Left renal pelvis (tissue), 4 donors: ENCODE results near the gene L3MBTL3. TPM values are rescaled to one million over a fixed set of nuclear protein-coding genes. Genes with fewer than 3 reads are reported as not detected.

Experiments
- DNase-seq, 4 donors: peaks; one replicate each; pipeline ENCODE4 v3.0.0-alpha.2; 2013; ENCODE audit warnings: low read depth in 4 of 4, low spot score in 3 of 4
- polyA plus RNA-seq, 4 donors: library from polyadenylated mRNA; unstranded; fragments of 120-200 nt; gene quantifications; one replicate each; pipeline ENCODE4 v1.2.1, GENCODE V29; 2013; ENCODE audit not compliant: insufficient read length in 4 of 4

L3MBTL3 gene
- polyA plus RNA-seq: 10 to 100 TPM; 14.5 to 23.2 (median 20.9) TPM

- DNase-seq: peak in 3 of 4 donors; percentile 68 to 80 (median 72)
Observed at GRCh38 chr6:130018292-130018743, at the start of gene L3MBTL3. TSS of gene L3MBTL3 (plus strand) at chr6:130018581. CDS start at chr6:130042700, 24,119 bp downstream.

GRCh38 chr6:129969064-129969463 lies 49.3 kb upstream of the L3MBTL3 start:
- no peak for DNase-seq

GRCh38 chr6:129976110-129976509 lies 42.3 kb upstream of the L3MBTL3 start:
- DNase-seq: no peak

GRCh38 chr6:129978148-129978916 lies 40.0 kb upstream of the L3MBTL3 start:
- no peak for DNase-seq

- DNase-seq: no peak
Observed at GRCh38 chr6:129980821-129981220, 37.6 kb upstream of the L3MBTL3 start.

- no peak for DNase-seq
Observed at GRCh38 chr6:129981598-129981997, 36.8 kb upstream of the L3MBTL3 start.

- DNase-seq: no peak
Observed at GRCh38 chr6:129989396-129989795, 29.0 kb upstream of the L3MBTL3 start.

- DNase-seq: no peak
Observed at GRCh38 chr6:129992881-129993280, 25.5 kb upstream of the L3MBTL3 start.

GRCh38 chr6:129994410-129994809 lies 24.0 kb upstream of the L3MBTL3 start:
- no peak for DNase-seq

- no peak for DNase-seq
Observed at GRCh38 chr6:129996387-129996786, 22.0 kb upstream of the L3MBTL3 start.

GRCh38 chr6:130000526-130001421 lies 17.6 kb upstream of the L3MBTL3 start:
- DNase-seq: no peak

GRCh38 chr6:130008236-130008873 lies 10.0 kb upstream of the L3MBTL3 start:
- DNase-seq: no peak

- no peak for DNase-seq
Observed at GRCh38 chr6:130009146-130009545, 9.2 kb upstream of the L3MBTL3 start.

- DNase-seq: no peak
Observed at GRCh38 chr6:130010387-130010786, 8.0 kb upstream of the L3MBTL3 start.

GRCh38 chr6:130012728-130013127 lies 5.7 kb upstream of the L3MBTL3 start:
- DNase-seq: no peak

GRCh38 chr6:130018744-130019325 lies 454 bp downstream of the L3MBTL3 start:
- no peak for DNase-seq

- peak in 2 of 4 donors; percentile 11 to 27 for DNase-seq
Observed at GRCh38 chr6:130019326-130020072, 1.1 kb downstream of the L3MBTL3 start.

GRCh38 chr6:130020073-130020906 lies 1.9 kb downstream of the L3MBTL3 start:
- DNase-seq: peak in 2 of 4 donors; percentile 14
